LNCaP clone FGC (cell line): ENCODE results near the gene PCDH9.

Source experiments
- DNase-seq: peaks from one replicate; pipeline ENCODE4 v3.0.0-alpha.2; 2011; ENCODE audit warnings: low read depth
- H3K4me3 ChIP-seq: 2 replicates; pipeline ENCODE4 v1.5.1; 2011; ENCODE audit warnings: mild to moderate bottlenecking, low read depth, low read length, control low read depth
- TF ChIP-seq, protein P1 (sequence below): IDR thresholded peaks from 2 replicates; pipeline ENCODE4 v1.5.1; 2012; ENCODE audit warnings: mild to moderate bottlenecking; ENCODE audit not compliant: control insufficient read depth, insufficient read depth; ENCODE audit errors: extremely low read depth

Gene PCDH9

DNA sequence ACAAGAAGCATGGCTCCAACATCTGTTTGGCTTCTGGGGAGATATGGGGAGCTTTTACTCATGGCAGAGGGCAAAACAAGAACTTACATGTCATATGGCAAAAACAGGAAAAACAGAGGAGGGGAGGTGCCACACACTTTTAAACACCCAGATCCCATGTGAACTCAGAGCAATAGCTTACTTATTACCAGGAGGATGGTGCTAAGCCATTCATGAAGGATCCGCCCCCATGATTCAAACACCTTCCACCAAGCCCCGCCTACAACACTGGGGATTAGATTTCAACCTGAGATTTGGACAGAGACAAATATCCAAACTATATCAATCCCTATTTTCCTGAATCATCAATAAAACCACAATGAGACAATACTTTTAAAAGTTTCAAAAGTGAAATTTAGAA lies 712.1 kb downstream of the PCDH9 start:
- no peak overlapping the region for H3K4me3 ChIP-seq
- DNase-seq = no peak
- TF ChIP-seq, protein P1, sequence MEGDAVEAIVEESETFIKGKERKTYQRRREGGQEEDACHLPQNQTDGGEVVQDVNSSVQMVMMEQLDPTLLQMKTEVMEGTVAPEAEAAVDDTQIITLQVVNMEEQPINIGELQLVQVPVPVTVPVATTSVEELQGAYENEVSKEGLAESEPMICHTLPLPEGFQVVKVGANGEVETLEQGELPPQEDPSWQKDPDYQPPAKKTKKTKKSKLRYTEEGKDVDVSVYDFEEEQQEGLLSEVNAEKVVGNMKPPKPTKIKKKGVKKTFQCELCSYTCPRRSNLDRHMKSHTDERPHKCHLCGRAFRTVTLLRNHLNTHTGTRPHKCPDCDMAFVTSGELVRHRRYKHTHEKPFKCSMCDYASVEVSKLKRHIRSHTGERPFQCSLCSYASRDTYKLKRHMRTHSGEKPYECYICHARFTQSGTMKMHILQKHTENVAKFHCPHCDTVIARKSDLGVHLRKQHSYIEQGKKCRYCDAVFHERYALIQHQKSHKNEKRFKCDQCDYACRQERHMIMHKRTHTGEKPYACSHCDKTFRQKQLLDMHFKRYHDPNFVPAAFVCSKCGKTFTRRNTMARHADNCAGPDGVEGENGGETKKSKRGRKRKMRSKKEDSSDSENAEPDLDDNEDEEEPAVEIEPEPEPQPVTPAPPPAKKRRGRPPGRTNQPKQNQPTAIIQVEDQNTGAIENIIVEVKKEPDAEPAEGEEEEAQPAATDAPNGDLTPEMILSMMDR = no peak

DNA sequence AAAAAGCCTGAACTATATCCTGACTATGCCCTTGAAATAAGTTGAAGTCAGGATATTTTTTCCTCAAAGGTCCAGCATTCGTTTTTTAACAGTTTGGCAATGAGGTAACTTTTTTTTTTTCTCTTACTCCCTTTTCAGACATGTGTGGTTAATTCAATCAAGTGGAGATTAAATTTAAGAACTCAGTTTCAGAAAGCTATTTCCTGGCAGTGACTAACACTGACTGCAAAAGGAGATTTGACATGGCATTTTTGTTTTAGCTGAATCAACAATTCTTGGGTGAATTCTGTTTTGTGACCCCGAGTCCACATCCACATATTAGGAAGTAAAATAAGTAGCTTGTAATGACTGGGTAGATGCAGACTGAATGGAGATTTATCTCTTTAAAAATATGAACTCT lies 716.4 kb downstream of the PCDH9 start:
- no peak overlapping the region for H3K4me3 ChIP-seq
- no peak for DNase-seq
- TF ChIP-seq, protein P1 = no peak

DNA sequence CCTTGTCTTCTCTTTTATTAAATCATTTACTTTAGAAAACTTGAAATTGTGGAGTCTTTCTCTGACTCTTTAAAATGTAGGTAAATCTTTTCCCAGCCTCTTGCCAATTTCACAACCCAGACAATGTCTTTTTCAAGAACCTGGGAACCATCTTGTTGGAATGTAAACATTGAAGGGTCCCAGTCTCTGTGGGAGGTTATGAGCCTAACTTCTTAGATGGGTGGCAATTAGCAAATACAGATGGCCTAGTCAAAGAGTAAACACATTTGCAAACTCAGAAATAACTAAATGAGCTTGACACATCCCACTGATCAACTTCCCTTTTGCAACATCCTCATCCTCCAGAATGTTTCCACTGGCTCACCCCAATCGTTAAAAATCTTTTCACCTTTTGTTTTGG lies 721.0 kb downstream of the PCDH9 start:
- TF ChIP-seq, protein P1 = no peak
- DNase-seq = no peak
- H3K4me3 ChIP-seq = no peak overlapping the region

DNA sequence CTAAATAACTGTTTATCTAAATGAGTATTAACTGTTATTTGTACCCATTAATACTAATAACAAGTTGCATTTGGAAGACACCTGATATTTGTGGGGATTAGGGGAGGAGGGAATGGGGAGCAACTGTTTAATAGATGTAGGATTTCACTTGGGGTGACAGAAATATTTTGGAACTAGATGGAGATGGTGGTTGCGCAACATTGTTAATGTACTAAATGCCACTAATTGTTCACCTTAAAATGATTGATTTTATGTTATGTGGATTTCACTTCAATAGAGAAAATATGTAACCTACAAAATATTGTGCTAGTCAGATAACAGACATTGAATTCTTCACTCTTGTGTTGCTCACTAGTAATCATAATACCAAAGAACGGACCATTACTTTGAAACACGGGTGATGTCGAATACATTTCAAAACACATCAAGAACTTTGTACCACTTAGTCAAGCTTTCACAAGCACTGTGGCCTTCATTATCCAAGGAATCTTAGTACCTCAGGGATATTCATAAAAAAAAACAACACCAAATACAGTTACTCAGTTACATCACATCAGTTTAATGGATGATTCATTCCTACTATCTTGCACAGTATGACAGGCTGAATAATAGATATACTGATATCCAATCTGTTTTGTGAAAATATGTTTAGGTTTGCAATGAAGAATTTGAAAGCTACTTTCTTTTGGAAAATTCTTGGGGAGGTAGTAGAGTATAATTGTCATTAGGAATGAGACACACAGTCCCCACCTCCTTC lies 721.8 kb downstream of the PCDH9 start:
- no peak overlapping the region for H3K4me3 ChIP-seq
- TF ChIP-seq, protein P1 = no peak
- no peak for DNase-seq

DNA sequence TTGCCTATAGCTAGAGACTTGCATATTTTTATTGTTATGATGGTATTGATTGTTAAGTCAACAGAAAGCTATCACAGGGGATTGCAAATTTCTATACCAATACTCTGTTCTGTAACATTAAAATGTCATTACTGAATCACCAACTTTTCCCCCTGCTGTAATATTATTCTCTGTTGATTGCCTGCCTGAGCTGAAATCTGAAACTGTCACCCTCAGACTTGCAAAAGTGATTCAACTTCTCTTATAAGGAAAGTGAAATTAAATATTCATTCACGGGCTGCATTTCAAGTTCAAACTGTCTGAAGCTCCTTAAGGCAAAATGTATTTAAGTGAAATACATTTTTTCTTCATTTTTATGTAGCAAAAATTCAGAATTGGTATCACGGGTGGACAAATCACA lies 723.2 kb downstream of the PCDH9 start:
- TF ChIP-seq, protein P1 = no peak
- no peak for DNase-seq
- H3K4me3 ChIP-seq = no peak overlapping the region

DNA sequence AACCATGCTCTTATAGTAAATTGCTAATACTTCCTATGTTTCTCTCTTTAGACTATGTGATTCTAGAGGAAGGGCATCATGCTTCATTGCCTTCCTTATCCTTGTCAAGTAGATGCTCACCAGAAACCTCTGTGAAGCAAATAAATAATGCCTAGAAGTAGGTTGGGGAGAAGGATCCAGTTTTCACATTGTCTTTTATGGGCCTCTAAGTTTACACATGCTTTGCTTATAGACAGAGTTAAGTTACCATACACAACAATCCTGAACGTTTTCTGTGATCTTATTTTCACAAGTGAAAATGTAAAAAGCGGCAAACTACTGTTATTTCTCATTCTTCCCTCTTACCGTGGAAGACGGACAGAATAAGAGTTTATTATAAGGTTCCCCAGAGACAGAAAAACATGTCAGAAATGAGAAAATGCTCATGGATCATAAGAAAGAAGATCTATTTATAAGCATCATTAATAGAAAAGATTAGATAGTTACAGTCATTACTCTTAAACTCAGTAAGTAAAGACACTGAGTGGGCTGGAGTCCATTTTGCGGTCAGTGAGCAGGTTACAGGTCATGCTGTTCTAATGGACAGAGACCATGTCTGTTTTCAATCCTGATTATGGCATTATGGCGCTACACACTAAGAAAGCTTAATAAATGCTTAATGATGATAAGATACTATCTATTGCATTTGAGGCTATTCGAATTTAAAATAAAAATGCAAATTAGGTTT lies 723.9 kb downstream of the PCDH9 start:
- no peak overlapping the region for H3K4me3 ChIP-seq
- TF ChIP-seq, protein P1 = no peak
- no peak for DNase-seq
